VCaP (cell line): ENCODE measurements around the gene PBLD.

Experiments
- H3K27ac ChIP-seq: fragments of 450-650 bp; 2 replicates; pipeline ENCODE4 v1.5.1; 2017
- CTCF ChIP-seq: fragments of 450-650 bp; conservative IDR thresholded peaks from 2 replicates; pipeline ENCODE4 v1.5.1; 2017; ENCODE audit warnings: mild to moderate bottlenecking, moderate library complexity

The PBLD gene

DNA sequence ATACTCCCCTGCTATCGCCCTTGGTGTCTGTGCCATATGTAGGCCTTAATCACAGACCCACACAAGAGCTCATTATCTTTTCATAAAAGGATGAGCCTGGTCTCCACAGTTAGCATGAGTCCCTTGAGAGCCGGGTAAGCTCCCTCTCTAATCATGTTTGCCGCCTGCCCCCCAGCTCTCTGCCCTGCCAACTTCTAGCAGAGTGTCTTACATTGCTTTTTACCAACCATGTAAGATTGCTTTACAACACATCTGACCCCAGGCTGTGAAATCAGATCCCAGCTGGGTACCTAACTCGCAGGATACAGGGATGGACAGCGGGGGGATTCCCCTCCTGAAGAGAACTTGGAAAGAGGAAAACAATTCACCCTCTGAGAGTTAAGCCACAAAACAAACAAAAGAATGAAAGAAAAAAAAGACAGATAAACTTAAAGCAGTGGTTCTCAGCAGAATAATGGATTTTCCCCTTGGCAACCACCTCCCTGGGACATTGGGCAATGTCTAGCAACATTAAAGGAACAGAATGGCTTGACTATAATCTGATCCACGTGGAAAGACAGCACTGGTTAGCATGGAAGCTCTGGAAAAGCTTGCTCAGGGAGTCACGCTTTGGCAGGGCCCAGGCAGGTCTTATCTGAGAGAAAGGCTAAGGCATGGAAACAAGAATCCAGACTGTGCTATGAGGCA is 61.4 kb downstream of the PBLD start:
- TF ChIP-seq CTCF: no peak
- no peak overlapping the region for H3K27ac ChIP-seq

- no peak for TF ChIP-seq CTCF
- no peak overlapping the region for H3K27ac ChIP-seq
These were observed 63.0 kb downstream of the PBLD start for GRCh38 chr10:68269562-68270290.

DNA sequence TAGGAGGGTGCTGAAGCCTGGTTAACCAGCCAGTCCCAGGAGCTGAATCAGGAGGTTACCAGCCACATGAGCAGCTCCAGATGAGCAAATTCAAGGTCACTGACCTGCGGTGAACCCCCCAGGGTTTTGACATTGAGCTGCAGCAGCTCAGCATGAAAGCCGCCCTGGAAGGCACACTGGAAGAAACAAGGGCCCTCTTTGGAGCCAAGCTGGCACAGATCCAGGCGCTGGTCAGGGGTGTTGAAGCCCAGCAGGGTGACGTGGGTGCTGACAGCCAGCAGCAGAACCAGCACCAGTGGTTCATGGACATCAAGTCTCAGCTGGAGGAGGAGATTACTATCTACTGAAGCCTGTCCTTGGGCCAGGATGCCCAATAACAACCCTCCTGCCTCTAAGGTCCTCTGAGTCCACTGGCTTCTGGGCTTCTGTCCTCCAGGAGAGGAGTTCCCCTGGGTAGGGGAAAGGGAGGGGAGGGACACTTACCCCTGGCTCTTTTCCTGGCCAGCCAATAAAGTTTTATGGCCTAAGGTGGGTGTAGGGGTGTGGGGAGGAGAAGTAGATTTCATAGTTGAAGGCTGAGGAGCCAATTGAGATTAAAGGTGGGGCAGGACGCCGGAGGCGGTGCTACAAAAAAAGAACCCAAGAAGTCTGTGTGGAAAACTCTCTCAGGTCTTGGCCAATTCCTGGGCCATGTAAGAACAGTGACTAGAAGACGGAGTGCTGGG is 71.4 kb downstream of the PBLD start:
- no peak for TF ChIP-seq CTCF
- H3K27ac ChIP-seq: no peak overlapping the region

GRCh38 chr10:68253346-68253745 is 79.4 kb downstream of the PBLD start:
- no peak for TF ChIP-seq CTCF
- no peak overlapping the region for H3K27ac ChIP-seq

DNA sequence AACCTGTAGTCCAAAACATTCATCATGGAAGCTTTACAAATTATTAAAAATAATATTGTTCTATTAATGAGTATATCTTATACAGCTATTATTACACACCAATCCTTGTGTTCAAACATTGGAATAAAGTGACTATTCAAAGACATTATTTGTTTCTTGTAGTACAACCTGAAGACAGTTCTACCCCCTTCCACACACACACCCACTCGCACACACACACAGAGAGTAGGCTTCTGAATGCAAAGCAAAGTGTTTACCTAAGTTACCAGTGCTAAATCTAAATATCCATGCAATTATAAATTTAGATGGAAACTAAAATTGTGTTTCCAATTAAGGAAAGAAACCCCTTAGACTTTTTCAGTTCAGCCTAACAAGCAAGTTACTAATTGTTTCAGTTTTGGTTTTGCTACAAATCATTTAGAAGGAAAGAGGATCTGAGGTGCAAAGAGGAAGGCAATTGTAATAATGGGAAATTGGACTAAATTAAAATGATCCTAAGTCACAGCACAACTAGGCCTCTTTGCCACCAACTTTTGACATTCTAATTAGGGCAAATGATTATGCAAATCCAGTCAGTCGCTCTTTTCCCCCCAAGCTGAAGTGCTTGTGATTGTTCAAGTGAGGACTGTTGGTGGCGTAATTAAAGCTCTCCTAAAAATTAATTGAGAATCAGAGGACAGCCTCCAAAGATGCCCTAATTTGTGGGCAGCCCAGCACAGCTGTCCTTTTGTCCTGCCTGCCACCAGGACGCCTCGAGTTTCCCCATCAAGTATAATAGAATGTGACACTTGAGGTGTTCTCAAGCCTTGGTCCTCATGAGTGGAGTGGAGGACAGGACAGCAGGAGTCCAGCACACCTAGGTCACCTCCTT is 80.9 kb downstream of the PBLD start:
- no peak overlapping the region for H3K27ac ChIP-seq
- no peak for TF ChIP-seq CTCF

DNA sequence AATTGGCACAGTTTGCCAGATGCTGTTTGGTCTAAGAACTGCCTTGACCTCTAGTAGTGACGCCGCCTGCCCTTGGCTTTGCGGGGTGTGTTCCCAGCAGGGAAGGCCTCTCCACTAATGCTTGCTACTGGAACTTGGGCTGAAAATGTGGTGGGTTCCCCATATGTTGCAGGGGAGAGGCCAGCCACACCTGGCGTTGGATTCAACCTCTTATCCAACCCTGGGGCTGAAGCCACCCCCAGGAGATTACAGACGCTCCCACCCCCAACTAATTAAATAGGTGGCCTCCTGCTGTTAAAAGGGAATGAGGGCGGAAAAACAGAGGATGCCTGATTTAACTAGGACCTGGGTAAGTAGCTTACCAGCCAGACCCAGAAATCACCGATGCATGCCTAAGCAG is 81.6 kb downstream of the PBLD start:
- TF ChIP-seq CTCF: no peak

More for the DNA sequence above, 81.6 kb downstream of the PBLD start:
- no peak overlapping the region for H3K27ac ChIP-seq
